HG02642 (cell line): Measurements from ENCODE around the gene KDM3B.

ENCODE experiments used
- ATAC-seq: cut with Tn5 transposase; IDR thresholded peaks from one replicate; pipeline ENCODE4 v1.9.1; 2021; ENCODE audit warnings: mild to moderate bottlenecking; ENCODE audit not compliant: unreplicated experiment, poor library complexity

The KDM3B gene

DNA sequence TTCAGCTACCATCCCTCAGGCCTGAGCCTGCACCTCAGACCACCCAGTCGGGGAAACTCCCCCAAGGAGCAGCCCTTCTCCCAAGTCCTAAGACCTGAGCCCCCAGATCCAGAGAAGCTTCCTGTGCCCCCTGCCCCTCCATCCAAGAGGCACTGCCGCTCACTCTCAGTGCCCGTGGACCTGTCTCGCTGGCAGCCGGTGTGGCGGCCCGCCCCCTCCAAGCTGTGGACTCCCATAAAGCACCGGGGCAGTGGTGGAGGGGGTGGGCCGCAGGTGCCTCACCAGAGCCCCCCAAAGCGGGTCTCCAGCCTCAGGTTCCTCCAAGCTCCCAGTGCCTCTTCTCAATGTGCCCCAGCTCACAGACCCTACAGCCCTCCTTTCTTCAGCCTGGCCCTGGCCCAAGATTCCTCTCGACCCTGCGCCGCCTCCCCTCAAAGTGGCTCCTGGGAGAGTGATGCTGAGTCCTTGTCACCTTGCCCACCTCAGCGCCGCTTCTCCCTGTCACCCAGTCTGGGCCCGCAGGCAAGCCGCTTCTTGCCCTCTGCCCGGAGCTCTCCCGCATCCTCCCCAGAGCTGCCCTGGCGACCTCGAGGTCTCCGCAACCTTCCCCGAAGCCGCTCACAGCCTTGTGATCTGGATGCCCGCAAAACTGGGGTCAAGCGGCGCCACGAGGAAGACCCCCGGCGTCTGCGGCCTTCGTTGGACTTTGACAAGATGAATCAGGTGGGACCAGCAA is 7.4 kb upstream of the KDM3B start:
- no peak for ATAC-seq

DNA sequence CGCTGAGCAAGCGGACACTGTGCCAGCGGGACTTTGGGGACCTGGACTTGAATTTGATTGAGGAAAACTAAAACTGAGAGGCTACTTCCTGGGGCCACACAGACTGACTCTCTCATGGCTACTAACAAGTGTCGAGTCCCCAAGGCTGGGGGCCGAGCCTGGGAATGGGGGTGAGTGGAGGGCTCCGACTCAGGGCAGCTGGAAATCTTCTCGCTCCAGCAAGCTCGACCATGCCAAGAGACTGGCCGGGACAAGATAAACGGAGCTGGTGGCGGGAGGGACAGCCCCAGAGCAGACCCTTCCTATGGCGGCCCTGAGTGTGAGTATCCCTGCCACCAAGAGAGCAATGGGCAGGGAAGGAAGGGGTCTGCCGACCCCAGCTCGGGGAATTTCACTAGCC is 5.6 kb upstream of the KDM3B start:
- ATAC-seq, result no peak

DNA sequence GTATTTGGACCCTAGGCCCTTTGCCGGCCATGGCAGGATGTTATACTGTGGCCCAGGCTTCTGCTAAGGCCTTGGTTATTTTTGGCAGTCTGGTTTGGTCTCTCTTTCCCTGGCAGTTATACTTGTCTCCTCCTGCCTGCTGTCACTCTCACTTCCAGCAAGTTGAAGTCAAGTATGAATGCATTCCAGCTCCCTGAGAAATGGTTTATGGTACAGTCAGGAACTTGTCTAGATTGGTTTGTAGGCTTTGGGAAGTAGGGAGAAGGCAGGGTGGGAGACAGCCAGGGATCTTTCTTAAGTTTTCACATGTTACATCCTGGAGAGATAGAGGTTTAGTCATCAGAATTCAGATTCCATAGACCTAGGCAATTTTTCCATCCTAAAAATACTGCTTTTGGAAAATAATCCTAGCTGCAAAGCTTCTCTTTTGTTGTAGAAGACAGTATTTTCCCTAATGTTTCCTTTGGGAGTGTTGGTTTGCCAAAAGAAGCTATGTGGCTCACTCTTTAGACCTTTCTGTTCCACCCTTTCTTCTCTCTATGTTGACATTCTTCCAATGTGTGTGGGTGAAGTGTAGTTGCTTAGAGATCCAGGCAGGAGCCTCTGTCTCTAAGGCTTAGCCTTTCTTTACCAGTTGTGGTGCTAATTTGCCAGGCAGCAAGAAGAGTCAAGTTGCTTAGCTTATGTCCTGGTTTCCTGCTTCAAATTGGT is 2.5 kb upstream of the KDM3B start:
- ATAC-seq, result no peak

GRCh38 chr5:138350563-138350890 is 2.0 kb upstream of the KDM3B start:
- ATAC-seq, result no peak

DNA sequence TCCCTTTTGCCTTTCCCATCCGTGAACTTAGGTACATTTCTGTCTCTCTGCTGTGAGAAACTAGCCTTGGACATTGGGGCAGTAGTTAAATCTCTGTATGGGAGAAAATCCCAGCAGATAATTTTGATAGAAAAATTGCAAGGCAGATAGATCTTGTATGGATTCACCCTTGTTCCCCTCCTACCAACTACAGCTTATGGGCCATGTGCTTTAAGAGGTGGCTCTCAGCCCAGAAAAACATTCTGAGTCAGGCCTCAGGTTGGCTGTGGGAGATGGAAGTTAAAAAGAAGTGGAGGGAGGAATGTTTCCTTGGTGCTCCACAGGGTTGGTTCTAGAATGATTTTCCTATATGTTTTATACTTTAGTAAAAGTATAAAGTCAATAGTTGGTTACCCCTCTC is 1.4 kb upstream of the KDM3B start:
- no peak for ATAC-seq

GRCh38 chr5:138351517-138351916 is 968 bp upstream of the KDM3B start:
- ATAC-seq, result no peak

DNA sequence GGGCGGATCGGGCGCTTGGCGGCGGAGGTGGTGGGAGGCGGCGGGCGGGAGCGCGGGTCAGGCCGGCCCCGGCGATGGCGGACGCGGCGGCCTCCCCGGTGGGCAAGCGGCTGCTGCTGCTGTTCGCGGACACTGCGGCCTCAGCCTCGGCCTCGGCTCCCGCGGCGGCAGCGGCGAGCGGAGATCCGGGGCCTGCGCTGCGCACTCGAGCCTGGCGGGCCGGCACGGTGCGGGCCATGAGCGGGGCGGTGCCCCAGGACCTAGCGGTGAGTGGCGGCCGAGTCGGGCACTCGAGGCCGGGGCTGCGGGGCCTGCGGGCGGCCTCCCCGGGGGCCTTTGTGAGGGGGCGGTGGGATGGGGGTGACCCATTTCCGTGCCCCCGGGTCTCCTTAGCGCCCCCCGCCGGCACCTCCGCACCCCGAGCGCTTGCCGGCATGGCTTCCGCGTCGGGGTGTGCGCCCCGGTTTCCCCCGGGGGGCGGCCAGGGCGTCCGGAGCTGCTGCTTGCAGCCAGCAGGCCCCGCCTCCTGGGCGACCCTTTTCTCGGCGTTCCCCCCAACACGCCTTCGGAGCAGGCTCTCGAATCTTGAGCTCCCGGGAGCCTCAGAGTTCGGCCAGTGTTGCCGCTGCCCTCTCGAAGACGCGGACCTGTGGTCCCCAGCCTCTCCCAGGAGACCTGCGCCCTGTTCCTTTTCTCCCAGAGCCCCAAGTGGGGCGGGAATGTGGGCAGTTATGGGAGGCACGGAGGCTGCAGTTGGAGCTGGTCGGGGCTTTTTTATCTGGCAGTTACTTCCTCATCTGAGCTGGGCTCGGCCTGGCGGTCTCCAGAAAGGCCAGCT is 456 bp downstream of the KDM3B start:
- ATAC-seq, result peak; percentile 49

- no peak for ATAC-seq
These were observed 1.1 kb downstream of the KDM3B start for GRCh38 chr5:138353560-138354080.

- no peak for ATAC-seq
These were observed 1.9 kb downstream of the KDM3B start for GRCh38 chr5:138354387-138354786.

DNA sequence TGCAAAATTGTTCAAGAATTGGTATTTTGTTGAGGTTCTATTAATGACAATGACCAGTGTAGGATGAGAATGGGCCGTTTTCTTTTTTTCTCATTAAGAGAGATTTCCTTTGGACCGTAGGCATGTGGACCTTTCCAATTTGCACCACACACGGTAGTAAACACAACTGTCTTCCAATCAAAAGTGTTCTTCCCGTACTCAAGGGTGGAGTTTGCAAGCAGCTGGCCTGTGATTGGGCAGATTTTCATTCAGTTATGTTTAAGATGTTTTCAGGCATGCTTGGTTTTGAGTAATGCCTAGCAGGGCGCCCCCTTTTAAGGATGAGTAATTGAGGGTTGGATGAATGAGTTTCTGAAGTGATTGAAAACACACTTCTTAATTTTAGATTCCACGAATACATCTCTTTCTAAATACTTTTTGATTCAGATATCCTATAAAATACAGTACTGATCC is 2.5 kb downstream of the KDM3B start:
- peak; percentile 29 for ATAC-seq

DNA sequence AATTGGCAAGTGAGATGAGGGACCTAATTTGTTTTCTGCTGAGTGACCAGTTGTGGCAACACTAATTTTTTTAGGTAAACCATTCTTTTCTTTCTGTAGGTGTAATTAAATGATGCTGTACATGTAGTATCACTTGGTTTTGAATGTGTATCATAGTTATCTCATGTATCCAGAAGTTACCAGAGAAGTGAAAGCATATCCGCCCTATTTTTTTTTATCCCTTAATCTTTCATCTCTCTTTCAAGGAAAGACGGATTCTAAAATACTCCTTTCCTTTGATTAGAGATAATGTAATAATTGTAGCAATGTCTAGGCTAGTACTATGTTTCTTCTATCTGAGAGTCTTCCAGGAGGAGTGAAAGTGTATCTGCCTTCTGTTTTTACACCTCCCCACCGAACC is 7.1 kb downstream of the KDM3B start:
- no peak for ATAC-seq

DNA sequence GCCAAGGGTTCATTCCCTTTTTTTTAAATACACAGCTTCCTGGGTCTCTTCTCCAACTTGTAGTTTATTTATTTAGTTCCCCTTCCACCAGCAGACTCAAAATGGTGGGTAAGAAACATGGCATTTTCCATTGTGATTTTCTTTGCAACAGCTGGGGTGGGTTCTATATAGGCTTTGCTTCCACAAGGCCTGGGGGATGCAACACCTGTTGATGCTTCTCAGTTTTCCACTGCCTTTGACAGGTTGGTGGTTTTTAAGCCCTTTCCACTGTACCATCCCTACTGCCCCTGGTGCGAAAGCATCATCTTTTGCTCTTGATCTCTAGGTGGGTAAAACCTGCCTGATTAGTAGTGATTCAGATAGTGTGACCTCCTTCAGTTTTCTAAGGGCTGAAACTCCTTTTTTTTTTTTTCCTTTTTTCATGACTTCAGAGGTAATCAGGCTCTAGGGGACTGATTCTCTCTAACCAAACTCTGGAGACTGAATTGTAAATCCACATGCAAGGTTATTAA is 8.5 kb downstream of the KDM3B start:
- no peak for ATAC-seq

DNA sequence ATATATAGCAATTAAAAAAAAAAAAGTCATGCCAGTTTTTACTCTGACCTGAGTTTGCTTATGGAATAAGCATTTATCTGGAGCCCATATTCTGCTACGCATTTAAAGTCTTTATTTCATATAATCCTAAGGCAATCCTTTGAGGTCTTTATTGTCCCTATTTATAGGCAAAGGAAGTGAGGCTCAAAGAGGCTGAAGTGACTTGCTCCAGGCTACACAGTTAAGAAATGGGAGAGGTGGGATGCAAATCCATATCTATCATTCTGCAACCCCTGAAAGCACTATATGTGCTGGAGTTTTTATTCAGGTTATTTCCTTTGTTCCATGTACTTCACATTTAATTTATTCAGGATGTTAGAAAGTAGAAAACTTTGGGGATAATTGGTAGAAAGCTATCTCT is 12.1 kb downstream of the KDM3B start:
- ATAC-seq, result no peak

GRCh38 chr5:138366632-138367382 is 14.3 kb downstream of the KDM3B start:
- no peak for ATAC-seq

- ATAC-seq, result no peak
These were observed 16.8 kb downstream of the KDM3B start for GRCh38 chr5:138369261-138369660.

- no peak for ATAC-seq
These were observed 17.2 kb downstream of the KDM3B start for GRCh38 chr5:138369706-138370105.

DNA sequence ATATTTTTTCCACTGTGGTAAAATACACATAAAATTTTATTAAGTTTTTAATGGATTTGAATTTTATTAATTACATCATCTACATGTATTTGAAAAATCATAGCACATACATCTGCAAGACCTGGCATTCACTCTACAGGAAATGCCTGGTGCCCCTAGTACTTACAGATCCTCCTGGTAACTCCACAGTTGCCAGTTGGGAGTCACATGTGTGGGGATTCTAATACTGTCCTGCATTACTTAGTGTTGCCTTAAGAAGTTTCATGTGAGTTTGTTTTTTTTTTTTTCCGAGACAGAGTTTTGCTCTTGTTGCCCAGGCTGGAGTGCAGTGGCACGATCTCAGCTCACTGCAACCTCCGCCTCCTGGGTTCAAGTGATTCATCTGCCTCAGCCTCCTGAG is 18.1 kb downstream of the KDM3B start:
- no peak for ATAC-seq

- no peak for ATAC-seq
These were observed 19.0 kb downstream of the KDM3B start for GRCh38 chr5:138371454-138371853.

- ATAC-seq, result no peak
These were observed 19.7 kb downstream of the KDM3B start for GRCh38 chr5:138372225-138372624.

GRCh38 chr5:138372653-138373052 is 20.2 kb downstream of the KDM3B start:
- ATAC-seq, result no peak
